ENCODE results near the gene STX4. TPM values are rescaled to one million over a fixed set of nuclear protein-coding genes. Genes with fewer than 3 reads are reported as not detected.

STX4 gene
- total and polyA plus RNA-seq, 12 donors, result 31.8 to 89.2 (median 40.7) TPM

DNA sequence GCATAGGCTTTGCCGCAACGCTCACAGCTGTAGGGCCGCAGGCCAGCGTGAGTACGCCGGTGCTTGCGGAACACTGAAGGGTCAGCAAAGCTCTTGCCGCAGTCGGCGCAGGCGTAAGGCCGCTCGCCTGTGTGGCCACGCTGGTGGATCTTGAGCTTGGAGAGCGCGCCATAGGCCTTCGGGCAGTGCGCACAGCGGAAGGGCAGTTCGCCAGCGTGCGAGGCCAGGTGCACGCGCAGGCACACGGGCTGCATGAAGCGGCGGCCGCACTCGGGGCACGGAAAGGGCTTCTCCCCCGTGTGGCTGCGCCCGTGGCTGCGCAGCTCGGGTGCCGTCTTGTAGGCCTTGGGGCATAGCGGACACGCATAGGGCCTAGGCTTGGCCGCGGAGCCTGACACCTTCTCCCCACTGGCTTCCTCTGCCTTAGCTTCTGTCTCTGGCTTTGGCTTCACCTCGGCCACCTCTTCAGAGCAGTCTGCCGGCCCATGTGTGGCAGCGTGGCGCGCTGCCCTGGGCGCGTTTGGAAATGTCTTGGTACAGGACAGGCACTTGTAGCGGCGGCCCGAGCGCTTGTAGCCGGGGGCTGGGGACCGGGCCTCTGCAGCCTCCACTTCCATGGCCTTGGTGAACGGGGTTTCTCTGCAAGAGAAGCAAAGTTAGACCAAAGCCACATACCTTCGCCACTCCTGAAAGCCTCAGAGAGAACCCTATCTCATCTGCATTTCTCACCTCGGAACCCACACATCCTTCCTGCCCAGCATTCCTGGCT is 30.7 kb downstream of the STX4 start:
- no peak for DNase-seq
- peak overlapping the region; percentile 18 to 85 (median 76) for H3K27ac ChIP-seq
- WGBS, 2 donors, result 90 to 93% methylated on average over 52 to 56 of the region's 56 CpGs
- peaks cover 0 to 45% (median 17%) of the 10 kb centered on the region in 9 donors for H3K36me3 ChIP-seq
- ATAC-seq, result peak in 2 of 8 donors; percentile 7 to 32
- no peaks in the 10 kb centered on the region for H3K9me3 ChIP-seq
- H3K4me1 ChIP-seq, result peaks cover 4 to 35% (median 13%) of the 10 kb centered on the region in 9 donors
- peak overlapping the region in 1 of 10 donors; percentile 8 for H3K4me3 ChIP-seq
- intact Hi-C loops (cut with DNase I), result no loop called here
- H3K27me3 ChIP-seq, result no peaks in the 10 kb centered on the region
- TF ChIP-seq, protein P1, sequence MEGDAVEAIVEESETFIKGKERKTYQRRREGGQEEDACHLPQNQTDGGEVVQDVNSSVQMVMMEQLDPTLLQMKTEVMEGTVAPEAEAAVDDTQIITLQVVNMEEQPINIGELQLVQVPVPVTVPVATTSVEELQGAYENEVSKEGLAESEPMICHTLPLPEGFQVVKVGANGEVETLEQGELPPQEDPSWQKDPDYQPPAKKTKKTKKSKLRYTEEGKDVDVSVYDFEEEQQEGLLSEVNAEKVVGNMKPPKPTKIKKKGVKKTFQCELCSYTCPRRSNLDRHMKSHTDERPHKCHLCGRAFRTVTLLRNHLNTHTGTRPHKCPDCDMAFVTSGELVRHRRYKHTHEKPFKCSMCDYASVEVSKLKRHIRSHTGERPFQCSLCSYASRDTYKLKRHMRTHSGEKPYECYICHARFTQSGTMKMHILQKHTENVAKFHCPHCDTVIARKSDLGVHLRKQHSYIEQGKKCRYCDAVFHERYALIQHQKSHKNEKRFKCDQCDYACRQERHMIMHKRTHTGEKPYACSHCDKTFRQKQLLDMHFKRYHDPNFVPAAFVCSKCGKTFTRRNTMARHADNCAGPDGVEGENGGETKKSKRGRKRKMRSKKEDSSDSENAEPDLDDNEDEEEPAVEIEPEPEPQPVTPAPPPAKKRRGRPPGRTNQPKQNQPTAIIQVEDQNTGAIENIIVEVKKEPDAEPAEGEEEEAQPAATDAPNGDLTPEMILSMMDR (IDR thresholded peaks at IDR 0.05), result no peak

DNA sequence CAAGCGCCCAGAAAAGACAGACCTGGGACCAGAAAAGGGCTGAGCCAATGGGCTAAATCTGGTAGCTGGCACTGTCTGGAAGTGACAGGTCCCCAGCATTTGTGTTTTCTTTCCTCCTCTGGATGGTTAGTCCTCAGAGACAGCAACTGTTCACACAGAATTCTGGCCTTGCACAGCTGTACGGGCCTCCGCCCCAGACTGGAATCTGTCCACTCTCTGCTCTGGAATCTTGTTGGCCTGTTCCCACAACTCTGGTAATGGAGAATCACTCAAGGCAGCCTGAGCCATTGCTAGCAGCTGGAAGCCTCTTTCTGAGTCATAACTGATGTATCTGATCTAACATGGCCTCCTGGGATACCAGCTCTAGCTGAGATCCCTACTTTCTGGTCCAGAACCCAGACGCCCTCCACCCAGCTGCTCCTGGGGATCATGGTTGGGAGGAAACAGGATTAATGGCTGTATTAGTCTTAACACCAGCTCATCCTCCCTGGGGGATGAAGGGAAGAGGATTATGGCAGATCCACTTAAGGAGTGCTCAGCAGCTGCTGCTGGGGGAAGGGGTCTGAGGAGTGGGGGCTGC is 31.6 kb downstream of the STX4 start:
- WGBS, 2 donors, result 39 to 44% methylated on average over 4 of the region's 4 CpGs

DNA sequence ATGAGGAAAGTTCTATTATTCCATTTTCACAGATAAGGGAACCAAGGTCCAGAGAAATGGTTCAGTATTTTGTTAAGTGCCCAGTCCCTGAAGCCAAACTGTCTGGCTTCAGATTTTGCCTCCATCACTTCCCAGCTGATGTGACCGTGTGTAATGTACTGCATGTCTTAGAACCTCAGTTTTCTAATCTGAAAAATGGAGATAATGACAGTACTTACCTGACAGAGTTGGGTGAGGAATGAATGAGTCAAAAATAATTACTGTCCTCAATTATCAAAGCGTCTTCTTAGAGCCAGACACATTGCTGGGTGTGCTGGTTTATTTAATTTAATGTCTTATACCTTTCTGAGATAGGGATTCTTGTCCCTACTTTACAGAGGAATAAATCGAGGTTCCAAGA is 34.0 kb downstream of the STX4 start:
- Histone ChIP-seq H3K4me3 (no peak overlapping the region), H3K9me3 (no peaks in the 10 kb centered on the region), H3K27me3 (no peaks in the 10 kb centered on the region), H3K36me3 (peaks cover 0 to 14% (median 0%) of the 10 kb centered on the region in 9 donors), H3K4me1 (peaks cover 8 to 49% (median 24%) of the 10 kb centered on the region in 9 donors), H3K27ac (no peak overlapping the region)
- intact Hi-C loops (cut with DNase I), result no loop called here
- ATAC-seq, result no peak
- DNase-seq, result no peak
- 92 to 93% methylated on average over 3 of the region's 3 CpGs for WGBS, 2 donors
- TF ChIP-seq, protein P1 (IDR thresholded peaks at IDR 0.05), result no peak

More for the DNA sequence above, 31.6 kb downstream of the STX4 start:
- TF ChIP-seq, protein P1 (IDR thresholded peaks at IDR 0.05), result no peak
- H3K9me3 ChIP-seq, result no peaks in the 10 kb centered on the region
- H3K36me3 ChIP-seq, result peaks cover 0 to 37% (median 13%) of the 10 kb centered on the region in 9 donors
- no peak overlapping the region for H3K4me3 ChIP-seq
- peak overlapping the region; percentile 18 to 85 (median 76) for H3K27ac ChIP-seq
- H3K4me1 ChIP-seq, result peaks cover 4 to 35% (median 13%) of the 10 kb centered on the region in 9 donors
- ATAC-seq (peak; percentile 79 to 91 (median 90)), DNase-seq (peak; percentile 48 to 72)
- intact Hi-C loops (cut with DNase I), result no loop called here
- no peaks in the 10 kb centered on the region for H3K27me3 ChIP-seq

DNA sequence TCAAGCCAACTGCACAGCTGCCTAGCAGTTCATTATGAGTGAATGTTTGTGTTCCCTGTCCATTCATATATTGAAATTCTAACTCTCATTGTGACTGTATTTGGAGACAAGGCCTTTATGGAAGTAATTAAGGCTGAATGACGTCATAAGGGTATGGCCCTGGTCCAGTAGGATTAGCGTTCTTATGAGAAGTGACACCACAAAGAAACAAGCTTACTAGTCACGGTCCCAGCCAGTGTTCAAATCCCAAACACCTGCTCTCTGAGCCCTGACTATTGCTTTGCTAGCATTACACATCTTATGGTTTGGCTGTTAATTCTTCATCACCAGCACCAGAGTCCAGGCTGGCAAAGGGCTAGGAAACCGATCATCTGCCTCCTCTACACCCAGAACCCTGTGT is 38.5 kb downstream of the STX4 start:
- DNase-seq (no peak), ATAC-seq (no peak)
- Histone ChIP-seq H3K9me3 (no peaks in the 10 kb centered on the region), H3K4me3 (peak overlapping the region in 7 of 10 donors; percentile 74 to 99 (median 90)), H3K36me3 (peaks cover 0 to 11% (median 6%) of the 10 kb centered on the region in 9 donors), H3K27ac (peak overlapping the region in 6 of 10 donors; percentile 87 to 99 (median 96)), H3K4me1 (peaks cover 2 to 33% (median 27%) of the 10 kb centered on the region in 9 donors), H3K27me3 (no peaks in the 10 kb centered on the region)
- TF ChIP-seq, protein P1 (IDR thresholded peaks at IDR 0.05), result no peak
- WGBS, 2 donors, result 40 to 46% methylated on average over 4 of the region's 4 CpGs
- intact Hi-C loops (cut with DNase I), result loop anchor here in 9 of 10 donors (5.0 to 10.0 kb wide), 8 partner anchors 35 to 113 kb away; partner anchors contain the start of genes STX4 (in 4 of the 9), HSD3B7 (in 3 of the 9), BCKDK (in 1 of the 9) and FUS (in 1 of the 9)
